HG03439 (cell line): Measurements from ENCODE around the gene TASOR.
A peak's percentile ranks its signal among the peaks of the same experiment; 100 is the strongest.
"Not testable (repeated sequence)": the region's sequence is repeated elsewhere in the genome, so short reads cannot be mapped to it uniquely, and the experiment has no call there.

Experiments used
- ATAC-seq: cut with Tn5 transposase; IDR thresholded peaks from one replicate; pipeline ENCODE4 v1.9.1; 2021; ENCODE audit warnings: mild to moderate bottlenecking, moderate library complexity; ENCODE audit not compliant: unreplicated experiment

TASOR gene

DNA sequence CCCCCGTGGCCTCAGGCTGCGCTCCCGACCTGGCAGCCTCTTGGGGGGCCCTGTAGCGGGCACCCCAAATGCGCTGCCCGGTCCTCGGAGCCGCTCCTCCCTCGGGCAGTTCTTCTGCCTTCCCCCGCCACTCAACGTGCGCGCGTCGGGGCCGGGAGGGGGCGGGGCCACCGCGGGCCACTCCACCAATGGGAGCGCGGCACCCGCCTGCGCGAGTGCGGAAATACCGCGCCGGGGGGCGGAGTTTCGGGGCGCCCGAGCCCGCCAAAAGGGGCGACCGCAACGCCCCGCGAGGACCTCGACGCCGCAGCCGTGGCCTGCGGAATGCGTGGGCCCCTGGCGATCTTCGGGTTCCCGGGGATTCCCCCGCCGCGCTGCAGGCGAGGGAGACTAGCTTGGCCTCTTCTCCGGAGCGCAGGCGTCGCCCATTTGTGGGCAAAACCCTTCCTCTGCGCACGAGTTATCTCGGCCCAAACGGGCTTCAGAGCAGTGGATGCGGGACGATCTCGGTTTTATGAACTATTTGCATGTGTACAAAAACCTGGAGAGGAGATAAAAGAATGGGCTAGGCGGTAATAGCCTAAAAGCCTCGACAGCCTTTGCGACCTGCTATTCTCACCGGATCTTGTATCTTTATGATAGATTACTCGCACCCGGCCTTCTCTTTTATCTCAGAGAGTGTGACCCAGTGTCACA, at the start of gene TASOR:
Gene TASOR, minus strand, starts transcription at position 144 of the 696 bp plus-strand sequence. CDS start 259 bp downstream, outside the sequence.
- peak; percentile 74 for ATAC-seq

GRCh38 chr3:56732109-56732508, 49.0 kb upstream of the TASOR start:
- no peak for ATAC-seq

DNA sequence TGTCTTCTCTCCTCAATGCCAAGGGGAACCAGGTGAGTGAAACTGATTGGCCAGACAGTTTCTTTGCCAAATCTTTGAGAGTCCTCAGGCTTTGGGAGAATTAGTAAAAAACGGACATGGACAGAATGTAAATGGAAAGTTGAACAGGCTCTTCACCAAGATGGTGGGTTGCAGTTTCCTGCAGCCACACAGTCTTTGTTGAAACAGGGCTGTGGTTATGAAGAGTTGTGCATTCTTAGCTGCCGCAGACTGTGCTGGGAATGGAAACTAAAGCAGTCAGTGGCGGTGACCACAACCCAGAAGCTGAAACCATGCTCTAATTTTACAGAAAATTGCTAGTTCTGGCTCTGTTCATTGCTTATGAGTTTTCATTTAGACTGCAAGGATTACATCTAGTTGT, 42.1 kb upstream of the TASOR start:
- ATAC-seq = peak; percentile 96

- ATAC-seq = no peak
Observed at GRCh38 chr3:56724676-56725075, 41.6 kb upstream of the TASOR start.

DNA sequence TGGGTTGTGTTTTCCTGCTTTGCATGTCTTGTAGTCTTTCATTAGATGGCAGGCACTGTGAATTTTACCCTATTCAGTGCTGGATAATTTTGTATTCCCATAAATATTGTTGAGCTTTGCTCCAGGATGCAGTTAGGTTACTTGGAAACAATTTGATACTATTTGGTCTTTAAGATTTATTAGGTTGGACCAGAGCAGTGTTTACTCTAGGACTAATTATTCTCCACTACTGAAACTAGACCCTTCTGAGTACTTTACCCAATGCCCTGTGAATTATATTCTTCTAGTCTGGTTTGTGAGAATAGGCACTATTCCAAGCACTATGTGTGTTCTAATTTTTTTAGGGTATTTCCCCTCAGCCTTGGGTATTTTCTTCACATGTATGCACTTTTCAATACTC, 37.8 kb upstream of the TASOR start:
- no peak for ATAC-seq

- not testable (repeated sequence) for ATAC-seq
Observed at GRCh38 chr3:56718809-56719208, 35.7 kb upstream of the TASOR start.

GRCh38 chr3:56711344-56711743, 28.3 kb upstream of the TASOR start:
- ATAC-seq = no peak

DNA sequence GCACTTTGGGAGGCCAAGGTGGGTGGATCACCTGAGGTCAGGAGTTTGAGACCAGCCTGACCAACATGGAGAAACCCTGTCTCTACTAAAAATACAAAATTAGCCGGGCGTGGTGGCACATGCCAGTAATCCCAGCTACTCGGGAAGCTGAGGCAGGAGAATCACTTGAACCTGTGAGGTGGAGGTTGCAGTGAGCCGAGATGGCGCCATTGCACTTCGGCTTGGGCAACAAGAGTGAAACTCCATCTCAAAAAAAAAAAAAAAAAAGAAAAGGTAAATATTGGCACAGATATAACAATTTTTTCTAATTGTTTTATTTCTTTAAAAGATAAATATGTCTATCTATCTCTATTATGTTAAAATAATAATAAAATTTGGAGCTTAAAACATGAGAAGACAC, 24.3 kb upstream of the TASOR start:
- ATAC-seq = not testable (repeated sequence)

GRCh38 chr3:56706629-56707028, 23.6 kb upstream of the TASOR start:
- no peak for ATAC-seq

DNA sequence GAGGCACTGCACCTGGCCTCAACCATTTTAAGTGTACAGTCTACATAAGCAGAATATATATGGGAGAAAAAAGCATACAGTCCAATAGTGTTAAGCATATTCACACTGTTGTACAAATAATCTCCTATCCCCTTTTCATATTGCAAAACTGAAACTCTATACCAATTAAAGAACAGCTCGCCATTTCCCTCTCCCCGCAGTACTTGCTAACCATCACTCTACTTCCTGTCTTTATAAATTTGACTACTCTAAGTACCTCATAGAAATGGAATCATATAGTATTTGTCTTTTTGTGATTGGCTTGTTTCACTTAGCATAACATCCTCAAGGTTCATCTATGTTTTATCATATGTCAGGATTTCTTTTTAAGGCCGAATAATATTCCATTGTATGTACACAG, 21.6 kb upstream of the TASOR start:
- ATAC-seq = no peak

DNA sequence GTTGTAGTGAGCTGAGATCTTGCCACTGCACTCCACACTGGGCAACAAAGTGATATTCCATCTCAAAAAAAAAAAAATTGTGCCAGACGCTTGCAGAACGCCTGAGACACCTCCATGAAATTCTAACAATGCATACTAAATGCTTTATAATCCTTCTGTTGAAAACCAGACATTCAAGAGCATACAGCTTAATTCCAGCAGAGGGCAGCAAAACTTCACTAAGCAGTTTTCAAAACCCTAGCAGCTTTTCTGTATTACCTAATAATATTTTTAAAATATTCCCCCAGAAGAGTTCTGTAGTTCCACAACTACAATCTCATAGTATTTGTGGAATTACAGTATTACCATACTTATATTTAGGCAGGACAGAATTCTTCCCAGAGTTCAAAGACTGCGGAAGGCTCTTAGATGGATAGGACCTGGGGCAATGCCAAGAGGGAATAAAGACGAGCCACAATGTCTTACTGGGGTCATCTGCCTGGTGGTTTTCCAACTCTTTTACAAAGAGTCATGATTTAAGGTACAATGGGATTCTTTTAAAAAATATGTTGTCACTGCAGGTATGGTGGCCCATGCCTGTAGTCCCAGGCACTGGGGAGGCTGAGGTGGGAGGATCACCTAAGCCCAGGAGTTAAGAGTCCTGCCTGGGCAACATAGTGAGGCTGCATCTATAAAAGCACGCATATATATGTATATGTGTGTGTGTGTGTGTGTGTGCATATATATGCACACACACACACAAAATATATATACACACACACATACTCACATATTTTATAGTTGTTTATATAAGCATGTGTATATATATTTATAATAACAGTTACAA, 19.6 kb upstream of the TASOR start:
- no peak for ATAC-seq

- ATAC-seq = no peak
Observed at GRCh38 chr3:56700151-56700550, 17.1 kb upstream of the TASOR start.

GRCh38 chr3:56694867-56695683, 12.0 kb upstream of the TASOR start:
- no peak for ATAC-seq

- ATAC-seq = no peak
Observed at GRCh38 chr3:56693750-56694149, 10.7 kb upstream of the TASOR start.

GRCh38 chr3:56692520-56693433, 9.7 kb upstream of the TASOR start:
- ATAC-seq = not testable (repeated sequence)

GRCh38 chr3:56692001-56692365, 8.9 kb upstream of the TASOR start:
- ATAC-seq = not testable (repeated sequence)

- no peak for ATAC-seq
Observed at GRCh38 chr3:56691165-56692000, 8.3 kb upstream of the TASOR start.

DNA sequence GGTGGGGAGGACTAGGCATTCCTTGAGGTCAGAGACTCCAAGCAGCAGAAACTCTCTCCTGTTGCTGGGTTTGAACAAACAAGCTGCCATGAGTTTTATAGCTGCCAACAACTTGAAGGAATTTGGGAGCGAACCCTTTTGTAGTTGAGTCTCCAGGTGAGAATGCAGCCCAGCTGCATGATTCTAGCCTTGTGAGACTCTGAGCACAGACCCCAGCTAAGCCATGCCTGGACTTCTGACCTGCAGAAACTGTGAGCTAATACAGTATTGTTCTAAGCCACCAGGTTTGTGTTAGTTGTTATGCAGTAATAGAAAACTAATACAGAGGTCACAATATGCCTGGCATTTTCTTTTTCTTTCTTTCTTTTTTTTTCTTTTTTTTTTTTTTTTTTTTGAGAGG, 6.2 kb upstream of the TASOR start:
- ATAC-seq = no peak

DNA sequence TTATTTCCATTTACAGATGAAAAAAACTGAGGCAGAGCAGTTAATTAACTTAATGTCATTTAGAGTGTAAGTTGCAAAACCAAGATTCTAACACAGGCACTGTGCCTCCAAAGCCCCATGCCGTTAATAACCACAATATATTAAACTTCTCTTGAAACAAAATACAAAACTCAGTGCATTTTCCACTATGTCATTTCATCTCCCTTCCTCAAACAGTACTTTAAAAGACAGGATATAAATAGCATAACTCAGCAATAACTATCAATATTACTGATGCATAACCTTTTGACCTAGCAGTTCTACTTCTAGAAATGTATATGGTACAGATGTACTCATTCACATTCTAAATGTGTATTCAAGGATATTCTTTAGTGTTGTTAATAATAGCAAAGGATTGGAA, 5.1 kb upstream of the TASOR start:
- peak; percentile 73 for ATAC-seq

- no peak for ATAC-seq
Observed at GRCh38 chr3:56684029-56684428, 964 bp upstream of the TASOR start.
